H1 (cell line): Measurements from ENCODE around the gene EXT2.

Experiments
- BACH1 ChIP-seq: IDR thresholded peaks from 2 replicates; pipeline ENCODE4 v1.6.1; 2012; ENCODE audit warnings: low read length, improper control_type of control experiment
- EZH2 ChIP-seq: fragments of 200-600 bp; sonication (generic); IDR thresholded peaks from 2 replicates; pipeline ENCODE4 v1.7.1; 2012; ENCODE audit warnings: low read depth, mild to moderate bottlenecking, moderate library complexity, low read length, inconsistent platforms; ENCODE audit not compliant: severe bottlenecking
- HDAC6 ChIP-seq: IDR thresholded peaks from one replicate; pipeline ENCODE4 v1.7.1; 2012; ENCODE audit warnings: low read depth, mild to moderate bottlenecking, inconsistent platforms, low read length, moderate library complexity
- JUND ChIP-seq: IDR thresholded peaks from 2 replicates; pipeline ENCODE4 v1.6.1; 2011; ENCODE audit warnings: mild to moderate bottlenecking, improper control_type of control experiment, low read length
- POLR2AphosphoS5 ChIP-seq: IDR thresholded peaks from 2 replicates; pipeline ENCODE4 v1.6.1; 2011; ENCODE audit warnings: low read depth, low read length
- TF ChIP-seq, protein P1 (sequence below), 3 experiments: IDR thresholded peaks; 1 replicate in 2 of 3; 2 replicates in 1 of 3; pipeline versions ENCODE4 v1.5.1 to v1.6.1; 2011; ENCODE audit warnings: low read length in 3 of 3, mild to moderate bottlenecking in 3 of 3, inconsistent platforms in 2 of 3, low read depth in 1 of 3, moderate library complexity in 1 of 3; ENCODE audit not compliant: insufficient read depth in 1 of 3; ENCODE audit errors: control extremely low read depth in 1 of 3

DNA sequence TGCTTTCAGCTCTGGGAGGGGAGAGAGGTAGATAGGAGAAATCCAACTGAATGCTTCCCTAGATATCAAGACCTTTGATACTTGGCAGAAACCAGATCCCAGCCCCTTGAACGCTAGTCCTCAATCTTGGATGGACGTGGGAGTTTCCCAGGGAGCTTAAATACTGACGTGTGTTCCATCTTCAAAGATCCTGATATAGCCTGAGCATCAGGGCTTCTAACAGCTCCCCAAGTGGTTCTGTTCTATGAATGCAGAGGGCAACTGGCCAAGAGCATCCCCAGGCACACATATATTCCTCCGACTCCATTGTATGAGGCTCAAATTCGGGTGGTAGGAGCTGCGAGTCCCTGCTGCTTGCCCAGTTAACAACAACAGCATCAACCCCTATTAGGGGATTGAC lies 38.1 kb upstream of the EXT2 start:
- TF ChIP-seq HDAC6 = no peak
- TF ChIP-seq, protein P1, sequence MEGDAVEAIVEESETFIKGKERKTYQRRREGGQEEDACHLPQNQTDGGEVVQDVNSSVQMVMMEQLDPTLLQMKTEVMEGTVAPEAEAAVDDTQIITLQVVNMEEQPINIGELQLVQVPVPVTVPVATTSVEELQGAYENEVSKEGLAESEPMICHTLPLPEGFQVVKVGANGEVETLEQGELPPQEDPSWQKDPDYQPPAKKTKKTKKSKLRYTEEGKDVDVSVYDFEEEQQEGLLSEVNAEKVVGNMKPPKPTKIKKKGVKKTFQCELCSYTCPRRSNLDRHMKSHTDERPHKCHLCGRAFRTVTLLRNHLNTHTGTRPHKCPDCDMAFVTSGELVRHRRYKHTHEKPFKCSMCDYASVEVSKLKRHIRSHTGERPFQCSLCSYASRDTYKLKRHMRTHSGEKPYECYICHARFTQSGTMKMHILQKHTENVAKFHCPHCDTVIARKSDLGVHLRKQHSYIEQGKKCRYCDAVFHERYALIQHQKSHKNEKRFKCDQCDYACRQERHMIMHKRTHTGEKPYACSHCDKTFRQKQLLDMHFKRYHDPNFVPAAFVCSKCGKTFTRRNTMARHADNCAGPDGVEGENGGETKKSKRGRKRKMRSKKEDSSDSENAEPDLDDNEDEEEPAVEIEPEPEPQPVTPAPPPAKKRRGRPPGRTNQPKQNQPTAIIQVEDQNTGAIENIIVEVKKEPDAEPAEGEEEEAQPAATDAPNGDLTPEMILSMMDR (IDR thresholded peaks at IDR 0.05; ENCODE audit: control extremely low read depth in 1 of 3, insufficient read depth in 1 of 3, low read depth in 1 of 3, low read length in 3 of 3) = no peak
- no peak for TF ChIP-seq BACH1
- no peak for TF ChIP-seq EZH2
- TF ChIP-seq POLR2AphosphoS5 = no peak
- no peak for TF ChIP-seq JUND
